Tibial nerve (tissue), 4 donors: ENCODE measurements around the gene TBC1D1.

ENCODE experiments used
- CTCF ChIP-seq, 5 experiments: fragments of 200-600 bp in 3 of 5; fragments of 450-650 bp in 2 of 5; sonication (generic) in 3 of 5; IDR thresholded peaks; one replicate each; pipeline ENCODE4 v1.5.1; 2016 to 2019; ENCODE audit warnings: antibody characterized with exemption in 5 of 5, mild to moderate bottlenecking in 3 of 5, moderate library complexity in 2 of 5
- EP300 ChIP-seq, 2 donors: sonication (generic); formaldehyde crosslinking; IDR thresholded peaks; one replicate each; pipeline ENCODE4 v1.6.1; 2017; ENCODE audit warnings: antibody characterized with exemption in 2 of 2, mild to moderate bottlenecking in 1 of 2
- POLR2A ChIP-seq, 2 donors: fragments of 450-650 bp; IDR thresholded peaks; one replicate each; pipeline ENCODE4 v1.6.1; 2017; ENCODE audit warnings: antibody characterized with exemption in 2 of 2, mild to moderate bottlenecking in 2 of 2, moderate library complexity in 2 of 2

GRCh38 chr4:38157592-38157991, 266.7 kb downstream of the TBC1D1 start:
- TF ChIP-seq CTCF (IDR thresholded peaks at IDR 0.05): no peak
- no peak for TF ChIP-seq EP300 (IDR thresholded peaks at IDR 0.05)
- no peak for TF ChIP-seq POLR2A (IDR thresholded peaks at IDR 0.05)
